Omental fat pad (tissue), 4 donors: ENCODE data around the gene CIT. TPM values are rescaled to one million over a fixed set of nuclear protein-coding genes. Genes with fewer than 3 reads are reported as not detected.

ENCODE experiments used
- ATAC-seq: fragments of 150-250 bp; one replicate; pipeline ENCODE4 v1.9.1; 2016; ENCODE audit warnings: mild to moderate bottlenecking, moderate library complexity; ENCODE audit not compliant: low FRiP score
- DNase-seq: peaks from one replicate; pipeline ENCODE4 v3.0.0-alpha.2; 2019; ENCODE audit warnings: low spot score
- total RNA-seq, 4 donors: library from RNA; depleted of rRNA; stranded (reverse); fragments of >200 nt; gene quantifications; one replicate each; pipeline ENCODE4 v1.1.0, GENCODE V29; 2016
- TF ChIP-seq, protein P1 (sequence below), 3 donors: fragments of 450-650 bp; IDR thresholded peaks; one replicate each; pipeline ENCODE4 v1.5.1; 2016 to 2017; ENCODE audit warnings: antibody characterized with exemption in 3 of 3, mild to moderate bottlenecking in 3 of 3, moderate library complexity in 2 of 3

The CIT gene
- total RNA-seq, 4 donors from 2014 or later = 0.93 to 4.3 (median 3.4) TPM

DNA sequence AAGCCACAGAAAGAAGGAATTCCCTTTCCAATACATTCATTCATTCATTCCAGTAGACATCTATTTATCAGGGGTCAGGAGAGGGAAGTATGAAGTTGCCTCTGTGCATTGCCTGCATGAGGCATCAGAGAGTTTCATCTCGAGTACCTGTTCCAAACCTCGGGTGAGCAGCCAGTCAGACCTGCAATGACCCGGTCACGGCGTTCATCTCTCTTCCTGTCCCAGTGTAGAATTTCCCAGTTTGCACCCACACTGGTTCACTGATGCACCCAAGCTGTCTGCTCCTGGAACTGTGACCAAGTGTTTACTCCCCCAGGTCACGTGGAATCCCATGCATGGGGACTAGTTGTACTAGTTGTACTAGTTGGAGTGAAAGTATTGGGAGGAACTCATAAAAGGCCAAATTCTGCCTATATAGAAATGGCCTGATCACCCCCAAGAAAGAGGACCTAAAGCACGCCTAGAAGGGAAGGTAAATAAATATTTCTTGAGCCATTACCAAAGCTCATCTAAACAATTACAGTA, 231.5 kb downstream of the CIT start:
- TF ChIP-seq, protein P1, sequence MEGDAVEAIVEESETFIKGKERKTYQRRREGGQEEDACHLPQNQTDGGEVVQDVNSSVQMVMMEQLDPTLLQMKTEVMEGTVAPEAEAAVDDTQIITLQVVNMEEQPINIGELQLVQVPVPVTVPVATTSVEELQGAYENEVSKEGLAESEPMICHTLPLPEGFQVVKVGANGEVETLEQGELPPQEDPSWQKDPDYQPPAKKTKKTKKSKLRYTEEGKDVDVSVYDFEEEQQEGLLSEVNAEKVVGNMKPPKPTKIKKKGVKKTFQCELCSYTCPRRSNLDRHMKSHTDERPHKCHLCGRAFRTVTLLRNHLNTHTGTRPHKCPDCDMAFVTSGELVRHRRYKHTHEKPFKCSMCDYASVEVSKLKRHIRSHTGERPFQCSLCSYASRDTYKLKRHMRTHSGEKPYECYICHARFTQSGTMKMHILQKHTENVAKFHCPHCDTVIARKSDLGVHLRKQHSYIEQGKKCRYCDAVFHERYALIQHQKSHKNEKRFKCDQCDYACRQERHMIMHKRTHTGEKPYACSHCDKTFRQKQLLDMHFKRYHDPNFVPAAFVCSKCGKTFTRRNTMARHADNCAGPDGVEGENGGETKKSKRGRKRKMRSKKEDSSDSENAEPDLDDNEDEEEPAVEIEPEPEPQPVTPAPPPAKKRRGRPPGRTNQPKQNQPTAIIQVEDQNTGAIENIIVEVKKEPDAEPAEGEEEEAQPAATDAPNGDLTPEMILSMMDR (IDR thresholded peaks at IDR 0.05) = no peak
- DNase-seq (no peak), ATAC-seq (no peak)

DNA sequence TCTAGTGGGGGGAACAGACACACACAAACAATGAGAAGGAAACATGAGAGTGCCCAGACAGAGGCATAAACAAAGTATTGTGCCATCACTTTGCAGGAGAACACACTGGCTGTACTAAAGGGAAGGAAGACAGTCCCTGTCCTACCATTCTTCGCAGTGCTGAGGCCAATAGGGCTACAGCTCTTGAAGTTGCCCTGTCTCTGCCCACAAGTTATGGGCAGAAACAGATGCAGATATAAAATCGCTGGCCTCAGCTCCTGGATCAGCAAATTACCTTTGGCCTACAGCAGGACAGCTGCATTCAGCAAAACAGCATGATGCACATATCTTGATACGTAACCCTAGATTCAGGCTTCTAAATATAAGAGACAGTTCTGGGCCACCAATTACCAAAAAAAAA, 232.2 kb downstream of the CIT start:
- DNase-seq (no peak), ATAC-seq (no peak)
- TF ChIP-seq, protein P1 (IDR thresholded peaks at IDR 0.05) = no peak

DNA sequence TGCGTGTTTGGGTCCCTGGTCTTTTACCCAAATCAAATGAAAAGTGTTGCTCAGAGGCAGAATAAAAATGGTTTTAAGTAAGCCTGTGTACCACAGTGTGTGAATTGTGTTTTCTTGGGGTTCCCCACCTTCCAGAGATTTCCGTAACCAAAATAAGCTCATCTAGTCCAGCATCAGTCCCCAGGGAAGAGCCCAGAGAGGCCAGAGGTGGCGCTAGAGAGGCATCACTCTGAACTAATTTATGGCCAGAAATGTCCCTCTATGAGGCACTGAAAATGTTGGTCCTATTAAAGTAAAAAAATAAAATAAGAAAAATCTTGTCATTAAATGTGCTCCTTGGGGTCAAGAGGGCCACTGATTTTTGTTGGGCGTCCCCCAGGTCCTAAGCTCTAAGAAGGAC, 234.1 kb downstream of the CIT start:
- DNase-seq = no peak
- TF ChIP-seq, protein P1 (IDR thresholded peaks at IDR 0.05) = no peak
- no peak for ATAC-seq

Other genes with a start within 250 kb of the CIT start
- gene PRKAB1, start 209.2 kb downstream of the CIT start, total RNA-seq = 10 to 100 TPM; 12.2 to 25.9 (median 20.5) TPM
- gene BICDL1, start 111.9 kb upstream of the CIT start, total RNA-seq = 100 to 1,000 TPM in 1 of 4 donors, 10 to 100 TPM in 2, not detected in 1; 58.6 to 219 (median 61.6) TPM
- gene RAB35, start 239.4 kb upstream of the CIT start, total RNA-seq = 10 to 100 TPM; 22.4 to 36.1 (median 25.9) TPM